H1 (cell line): ENCODE results near the gene RAD51B. TPM values are rescaled to one million over a fixed set of nuclear protein-coding genes. Genes with fewer than 3 reads are reported as not detected.

ENCODE experiments used
- BCL11A ChIP-seq, 2 experiments: IDR thresholded peaks; one replicate each; pipeline ENCODE4 v1.6.1; 2011; ENCODE audit warnings: low read depth in 2 of 2, low read length in 2 of 2, mild to moderate bottlenecking in 2 of 2
- polyA plus RNA-seq, 7 experiments: library from polyadenylated mRNA; depleted of rRNA in 3 of 7; stranded (reverse) in 5 of 7; unstranded in 2 of 7; fragments of >200 nt in 5 of 7; fragments of 200-250 nt in 2 of 7; gene quantifications; 1 replicate in 5 of 7; 2 replicates in 1 of 7; 4 replicates in 1 of 7; pipeline versions ENCODE4 v1.2.1 to v1.2.3, GENCODE V29; 2011 to 2013; ENCODE audit warnings: missing spikeins in 2 of 7, mixed read lengths in 2 of 7
- total RNA-seq: library from RNA; stranded (reverse); fragmentation: NEBNext Ultra II Directional; extraction: Animal tissue kit (Norgen Biotek cat#: 25700); gene quantifications from 2 replicates; pipeline ENCODE4 v1.2.1, GENCODE V29; 2021

Gene RAD51B
- total and polyA plus RNA-seq, 2 of the 8 experiments (the other 6 are each of a cell fraction or from before 2014, with no cell fraction given), result 3.9 to 14.9 TPM

GRCh38 chr14:68628605-68629310, 809.2 kb downstream of the RAD51B start (continued):
- no peak for TF ChIP-seq BCL11A (IDR thresholded peaks at IDR 0.05; ENCODE audit: low read depth in 2 of 2, low read length in 2 of 2)
- TF ChIP-seq, all 59 proteins: peak for 4
